A549 (cell line): ENCODE results near the gene MIPOL1.

Experiments
- HDAC2 ChIP-seq: fragments of 200-600 bp; sonication (generic); IDR thresholded peaks from 2 replicates; pipeline ENCODE4 v1.6.1; 2016
- KDM1A ChIP-seq: fragments of 200-600 bp; sonication (generic); IDR thresholded peaks from 2 replicates; pipeline ENCODE4 v1.6.1; 2016; ENCODE audit warnings: low read depth, mild to moderate bottlenecking
- MYC ChIP-seq: IDR thresholded peaks from 2 replicates; pipeline ENCODE4 v1.6.1; 2012; ENCODE audit warnings: mild to moderate bottlenecking, inconsistent platforms, low read length, improper control_type of control experiment, borderline replicate concordance
- POLR2A ChIP-seq: IDR thresholded peaks from 2 replicates; pipeline ENCODE4 v1.6.1; 2012; ENCODE audit warnings: mild to moderate bottlenecking, low read length
- ZNF302 ChIP-seq: fragments of 250-450 bp; sonication (Bioruptor Pico); IDR thresholded peaks from 2 replicates; pipeline ENCODE4 v1.9.0; 2021; ENCODE audit warnings: inconsistent platforms, mild to moderate bottlenecking, moderate library complexity
- TF ChIP-seq, protein P1 (sequence below): fragments of >200 bp; sonication (Bioruptor Twin); formaldehyde crosslinking; IDR thresholded peaks from 3 replicates; pipeline ENCODE4 v1.5.1; 2016
- TF ChIP-seq, protein P2 (sequence below): fragments of 150-350 bp; IDR thresholded peaks from 2 replicates; pipeline ENCODE4 v1.6.1; 2014; ENCODE audit warnings: low read depth, mild to moderate bottlenecking, low read length

DNA sequence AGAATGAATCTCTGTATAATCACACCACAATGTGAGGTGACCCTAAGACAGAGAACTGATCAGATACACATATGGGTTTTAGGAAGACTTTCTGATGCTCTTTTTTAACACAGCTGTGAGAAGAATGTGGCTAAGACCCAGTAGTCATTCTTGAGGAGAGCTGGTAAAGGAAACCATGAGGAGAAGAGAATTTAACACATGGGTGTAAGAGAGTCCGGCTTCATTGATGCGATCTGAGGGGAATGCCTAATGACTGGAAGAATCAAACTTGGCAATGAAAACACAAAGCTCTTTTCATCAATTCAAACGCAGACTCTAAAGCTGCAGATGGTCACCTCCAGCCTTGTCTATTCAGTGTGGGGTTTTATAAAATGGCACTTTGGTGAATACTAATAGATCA is 318.0 kb downstream of the MIPOL1 start:
- TF ChIP-seq POLR2A = no peak
- TF ChIP-seq, protein P1, sequence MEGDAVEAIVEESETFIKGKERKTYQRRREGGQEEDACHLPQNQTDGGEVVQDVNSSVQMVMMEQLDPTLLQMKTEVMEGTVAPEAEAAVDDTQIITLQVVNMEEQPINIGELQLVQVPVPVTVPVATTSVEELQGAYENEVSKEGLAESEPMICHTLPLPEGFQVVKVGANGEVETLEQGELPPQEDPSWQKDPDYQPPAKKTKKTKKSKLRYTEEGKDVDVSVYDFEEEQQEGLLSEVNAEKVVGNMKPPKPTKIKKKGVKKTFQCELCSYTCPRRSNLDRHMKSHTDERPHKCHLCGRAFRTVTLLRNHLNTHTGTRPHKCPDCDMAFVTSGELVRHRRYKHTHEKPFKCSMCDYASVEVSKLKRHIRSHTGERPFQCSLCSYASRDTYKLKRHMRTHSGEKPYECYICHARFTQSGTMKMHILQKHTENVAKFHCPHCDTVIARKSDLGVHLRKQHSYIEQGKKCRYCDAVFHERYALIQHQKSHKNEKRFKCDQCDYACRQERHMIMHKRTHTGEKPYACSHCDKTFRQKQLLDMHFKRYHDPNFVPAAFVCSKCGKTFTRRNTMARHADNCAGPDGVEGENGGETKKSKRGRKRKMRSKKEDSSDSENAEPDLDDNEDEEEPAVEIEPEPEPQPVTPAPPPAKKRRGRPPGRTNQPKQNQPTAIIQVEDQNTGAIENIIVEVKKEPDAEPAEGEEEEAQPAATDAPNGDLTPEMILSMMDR = no peak
- no peak for TF ChIP-seq ZNF302 (CRISPR knock-in tag)
- no peak for TF ChIP-seq MYC
- TF ChIP-seq, protein P2, sequence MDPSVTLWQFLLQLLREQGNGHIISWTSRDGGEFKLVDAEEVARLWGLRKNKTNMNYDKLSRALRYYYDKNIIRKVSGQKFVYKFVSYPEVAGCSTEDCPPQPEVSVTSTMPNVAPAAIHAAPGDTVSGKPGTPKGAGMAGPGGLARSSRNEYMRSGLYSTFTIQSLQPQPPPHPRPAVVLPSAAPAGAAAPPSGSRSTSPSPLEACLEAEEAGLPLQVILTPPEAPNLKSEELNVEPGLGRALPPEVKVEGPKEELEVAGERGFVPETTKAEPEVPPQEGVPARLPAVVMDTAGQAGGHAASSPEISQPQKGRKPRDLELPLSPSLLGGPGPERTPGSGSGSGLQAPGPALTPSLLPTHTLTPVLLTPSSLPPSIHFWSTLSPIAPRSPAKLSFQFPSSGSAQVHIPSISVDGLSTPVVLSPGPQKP = no peak
- no peak for TF ChIP-seq KDM1A
- TF ChIP-seq HDAC2 = no peak
